Calu3 (cell line): Measurements from ENCODE around the gene FAM90A26. TPM values are rescaled to one million over a fixed set of nuclear protein-coding genes. Genes with fewer than 3 reads are reported as not detected.
"Not testable (repeated sequence)": the region's sequence is repeated elsewhere in the genome, so short reads cannot be mapped to it uniquely, and the experiment has no call there.

Experiments used
- Bru-seq: library from RNA; stranded (reverse); fragments of 400-500 nt; gene quantifications from one replicate; lab custom pipeline; 2021; lab: Mats Ljungman, UMichigan
- BruChase-seq, 2 experiments: library from RNA; stranded (reverse); fragments of 400-500 nt; gene quantifications; one replicate each; lab custom pipeline; 2021; lab: Mats Ljungman, UMichigan
- BruUV-seq: library from RNA; stranded (reverse); fragments of 400-500 nt; replicated peaks from 2 replicates; lab custom pipeline; 2021; lab: Mats Ljungman, UMichigan
- CTCF ChIA-PET: fragments of 300-600 bp; sonication (Branson Sonifier 250); formaldehyde crosslinking; loops from one replicate; lab custom pipeline; 2022; ENCODE audit warnings: antibody characterized with exemption; lab: Charles Lee
- DNase-seq: peaks from one replicate; pipeline ENCODE4 v3.0.0; 2022
- H3K27ac Mint-ChIP-seq: one replicate; pipeline ENCODE4 v1.8.0; 2022; ENCODE audit warnings: mixed read lengths; ENCODE audit not compliant: unreplicated experiment
- H3K27me3 Mint-ChIP-seq: one replicate; pipeline ENCODE4 v1.8.0; 2022; ENCODE audit warnings: mixed read lengths; ENCODE audit not compliant: unreplicated experiment
- H3K36me3 Mint-ChIP-seq: one replicate; pipeline ENCODE4 v1.8.0; 2022; ENCODE audit warnings: mild to moderate bottlenecking, moderate library complexity, mixed read lengths; ENCODE audit not compliant: insufficient read depth, unreplicated experiment
- H3K4me1 Mint-ChIP-seq: one replicate; pipeline ENCODE4 v1.8.0; 2022; ENCODE audit warnings: mild to moderate bottlenecking, low read depth, mixed read lengths; ENCODE audit not compliant: unreplicated experiment
- H3K4me3 Mint-ChIP-seq: one replicate; pipeline ENCODE4 v1.8.0; 2022; ENCODE audit warnings: mild to moderate bottlenecking, low read depth, moderate library complexity, mixed read lengths; ENCODE audit not compliant: unreplicated experiment
- H3K9me3 Mint-ChIP-seq: one replicate; pipeline ENCODE4 v1.8.0; 2022; ENCODE audit warnings: low read depth, mixed read lengths; ENCODE audit not compliant: unreplicated experiment
- intact Hi-C: fragments of 100-400 bp; cut with micrococcal nuclease; formaldehyde crosslinking; loops from one replicate; pipeline ENCODE4 v1.10.0; 2022; ENCODE audit not compliant: unreplicated experiment
- long read RNA-seq: library from polyadenylated mRNA; stranded (forward); transcript quantifications from one replicate; pipeline ENCODE4 v2.0.0, GENCODE V29; 2022
- total RNA-seq: library from RNA; stranded (reverse); gene quantifications from 2 replicates; pipeline ENCODE4 v1.2.3, GENCODE V29; 2022
- TF ChIP-seq, protein P1 (sequence below): fragments of 200-600 bp; IDR thresholded peaks from one replicate; pipeline ENCODE4 v1.8.0; 2022; ENCODE audit warnings: antibody characterized with exemption; ENCODE audit not compliant: unreplicated experiment

The FAM90A26 gene
- total RNA-seq = not detected in 2 replicates
- not detected for Bru-seq, nascent RNA
- BruChase-seq, experiment 1, labeled RNA remaining after a 6-hour chase = not detected
- BruChase-seq, experiment 2, labeled RNA remaining after a 2-hour chase = not detected
- long read RNA-seq = 0 reads

GRCh38 chr4:9169791-9170459 is at the start of gene FAM90A26:
FAM90A26 (plus strand) TSS chr4:9170409; CDS start chr4:9173173, 2,764 bp downstream.
- H3K4me3 Mint-ChIP-seq, H3K9me3 Mint-ChIP-seq, H3K4me1 Mint-ChIP-seq, H3K27me3 Mint-ChIP-seq, intact Hi-C loops, H3K36me3 Mint-ChIP-seq, BruUV-seq, CTCF ChIA-PET, H3K27ac Mint-ChIP-seq: not testable (repeated sequence)
- DNase-seq = peak; percentile 16

DNA sequence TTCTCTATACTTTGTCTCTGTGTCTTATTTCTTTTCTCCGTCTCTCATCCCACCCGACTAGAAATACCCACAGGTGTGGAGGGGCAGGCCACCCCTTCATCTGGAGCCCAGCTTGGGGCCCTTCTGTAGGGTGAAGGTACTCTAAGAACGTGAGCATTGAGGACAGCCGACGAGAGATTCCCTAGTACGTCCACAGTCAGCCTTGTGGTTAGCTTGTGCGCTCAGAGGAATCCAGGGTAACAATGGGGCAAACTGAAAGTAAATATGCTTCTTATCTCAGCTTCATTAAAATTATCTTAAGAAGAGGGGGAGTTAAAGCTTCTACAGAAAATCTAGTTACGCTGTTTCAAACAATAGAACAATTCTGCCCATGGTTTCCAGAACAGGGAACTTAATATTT is 47.5 kb upstream of the FAM90A26 start:
- H3K4me1 Mint-ChIP-seq, BruUV-seq, H3K9me3 Mint-ChIP-seq, H3K4me3 Mint-ChIP-seq, H3K36me3 Mint-ChIP-seq, H3K27ac Mint-ChIP-seq, CTCF ChIA-PET, DNase-seq: not testable (repeated sequence)
- H3K27me3 Mint-ChIP-seq = peaks cover 19% of the 10 kb centered on the region
- intact Hi-C loops = loop anchor here (5.0 kb wide), 1 partner anchor 160 kb away; no protein-coding TSS in a partner anchor

- peak; percentile 44 for DNase-seq
- BruUV-seq, H3K36me3 Mint-ChIP-seq, H3K27ac Mint-ChIP-seq, H3K4me3 Mint-ChIP-seq, CTCF ChIA-PET, H3K4me1 Mint-ChIP-seq, H3K9me3 Mint-ChIP-seq: not testable (repeated sequence)
- TF ChIP-seq, protein P1, sequence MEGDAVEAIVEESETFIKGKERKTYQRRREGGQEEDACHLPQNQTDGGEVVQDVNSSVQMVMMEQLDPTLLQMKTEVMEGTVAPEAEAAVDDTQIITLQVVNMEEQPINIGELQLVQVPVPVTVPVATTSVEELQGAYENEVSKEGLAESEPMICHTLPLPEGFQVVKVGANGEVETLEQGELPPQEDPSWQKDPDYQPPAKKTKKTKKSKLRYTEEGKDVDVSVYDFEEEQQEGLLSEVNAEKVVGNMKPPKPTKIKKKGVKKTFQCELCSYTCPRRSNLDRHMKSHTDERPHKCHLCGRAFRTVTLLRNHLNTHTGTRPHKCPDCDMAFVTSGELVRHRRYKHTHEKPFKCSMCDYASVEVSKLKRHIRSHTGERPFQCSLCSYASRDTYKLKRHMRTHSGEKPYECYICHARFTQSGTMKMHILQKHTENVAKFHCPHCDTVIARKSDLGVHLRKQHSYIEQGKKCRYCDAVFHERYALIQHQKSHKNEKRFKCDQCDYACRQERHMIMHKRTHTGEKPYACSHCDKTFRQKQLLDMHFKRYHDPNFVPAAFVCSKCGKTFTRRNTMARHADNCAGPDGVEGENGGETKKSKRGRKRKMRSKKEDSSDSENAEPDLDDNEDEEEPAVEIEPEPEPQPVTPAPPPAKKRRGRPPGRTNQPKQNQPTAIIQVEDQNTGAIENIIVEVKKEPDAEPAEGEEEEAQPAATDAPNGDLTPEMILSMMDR = peak; percentile 58
- intact Hi-C loops = loop anchor here (5.0 kb wide), 1 partner anchor 161 kb away; no protein-coding TSS in a partner anchor
- H3K27me3 Mint-ChIP-seq = peaks cover 19% of the 10 kb centered on the region
Measured at GRCh38 chr4:9123572-9124007, 46.6 kb upstream of the FAM90A26 start.

DNA sequence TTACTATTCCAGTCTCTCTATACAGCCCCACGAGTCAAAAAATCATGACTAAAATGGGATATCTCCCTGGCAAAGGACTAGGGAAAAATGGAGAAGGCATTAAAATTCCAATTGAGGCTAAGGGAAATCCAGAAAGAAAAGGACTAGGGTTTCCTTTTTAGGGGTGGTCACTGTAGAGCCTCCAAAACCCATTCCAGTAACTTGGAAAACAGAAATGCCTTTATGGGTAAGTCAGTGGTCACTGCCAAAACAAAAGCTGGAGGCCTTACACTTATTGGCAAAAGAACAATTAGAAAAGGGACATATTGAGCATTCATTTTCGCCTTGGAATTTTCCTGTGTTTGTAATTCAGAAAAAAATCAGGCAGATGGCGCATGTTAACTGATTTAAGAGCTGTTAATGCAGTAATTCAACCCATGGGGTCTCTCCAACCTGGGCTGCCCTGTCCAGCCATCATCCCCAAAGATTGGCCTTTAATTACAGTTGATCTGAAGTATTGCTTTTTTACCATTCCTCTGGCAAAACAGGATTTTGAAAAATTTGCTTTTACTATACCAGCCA is 44.5 kb upstream of the FAM90A26 start:
- BruUV-seq, H3K4me3 Mint-ChIP-seq, H3K27ac Mint-ChIP-seq, CTCF ChIA-PET, intact Hi-C loops, H3K4me1 Mint-ChIP-seq, H3K36me3 Mint-ChIP-seq, H3K9me3 Mint-ChIP-seq, DNase-seq: not testable (repeated sequence)
- peaks cover 19% of the 10 kb centered on the region for H3K27me3 Mint-ChIP-seq

DNA sequence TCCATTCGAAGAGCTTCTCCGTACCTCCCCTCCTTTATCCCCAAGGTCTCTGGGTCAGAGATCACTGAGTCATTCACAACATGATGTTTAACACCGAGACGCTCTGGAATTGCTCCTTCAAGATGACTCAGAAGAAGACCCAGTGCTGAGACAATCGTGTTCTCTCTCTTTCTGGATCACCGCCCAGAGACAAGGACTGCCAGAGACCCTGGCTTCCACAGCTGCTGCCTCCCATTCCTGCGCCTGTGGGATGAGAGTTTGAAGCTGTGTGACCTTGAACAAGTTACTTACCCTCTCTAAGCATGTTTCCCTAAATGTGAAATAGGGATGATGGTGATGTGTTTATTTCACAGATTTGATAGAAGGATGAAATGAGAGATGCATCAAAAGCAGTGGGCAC is 38.8 kb upstream of the FAM90A26 start:
- BruUV-seq, DNase-seq, H3K9me3 Mint-ChIP-seq, H3K4me3 Mint-ChIP-seq, H3K36me3 Mint-ChIP-seq, H3K27me3 Mint-ChIP-seq, H3K4me1 Mint-ChIP-seq, H3K27ac Mint-ChIP-seq, CTCF ChIA-PET, intact Hi-C loops: not testable (repeated sequence)

GRCh38 chr4:9132849-9133248 is 37.4 kb upstream of the FAM90A26 start:
- H3K27ac Mint-ChIP-seq, H3K36me3 Mint-ChIP-seq, H3K4me1 Mint-ChIP-seq, BruUV-seq, H3K9me3 Mint-ChIP-seq, DNase-seq, intact Hi-C loops, CTCF ChIA-PET, H3K27me3 Mint-ChIP-seq, H3K4me3 Mint-ChIP-seq: not testable (repeated sequence)

- CTCF ChIA-PET, H3K36me3 Mint-ChIP-seq, H3K4me3 Mint-ChIP-seq, BruUV-seq, H3K9me3 Mint-ChIP-seq, intact Hi-C loops, DNase-seq, H3K27me3 Mint-ChIP-seq, H3K4me1 Mint-ChIP-seq, H3K27ac Mint-ChIP-seq: not testable (repeated sequence)
Measured at GRCh38 chr4:9134011-9134410, 36.2 kb upstream of the FAM90A26 start.

DNA sequence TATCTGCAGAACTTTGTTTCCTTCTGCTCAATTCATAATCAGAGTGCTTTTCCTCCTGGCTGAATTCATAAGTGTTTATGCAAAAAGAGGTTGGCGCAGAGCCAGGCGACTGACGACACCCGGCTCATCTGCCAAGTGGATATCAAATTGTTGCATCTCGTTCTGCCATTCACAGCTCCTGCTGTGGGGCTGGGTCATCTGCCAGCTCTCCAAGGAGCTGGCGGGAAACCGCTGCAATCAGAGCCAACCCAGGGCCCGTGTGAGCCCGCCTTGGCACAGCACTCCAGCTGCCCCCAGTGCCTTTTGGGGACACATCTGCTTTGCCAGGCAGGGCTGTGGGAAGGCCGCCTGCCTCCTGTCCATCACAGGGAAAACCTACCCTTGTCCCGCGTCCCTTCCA is 35.7 kb upstream of the FAM90A26 start:
- CTCF ChIA-PET, intact Hi-C loops, H3K4me1 Mint-ChIP-seq, H3K4me3 Mint-ChIP-seq, BruUV-seq, H3K27ac Mint-ChIP-seq, DNase-seq, H3K9me3 Mint-ChIP-seq, H3K36me3 Mint-ChIP-seq, H3K27me3 Mint-ChIP-seq: not testable (repeated sequence)

DNA sequence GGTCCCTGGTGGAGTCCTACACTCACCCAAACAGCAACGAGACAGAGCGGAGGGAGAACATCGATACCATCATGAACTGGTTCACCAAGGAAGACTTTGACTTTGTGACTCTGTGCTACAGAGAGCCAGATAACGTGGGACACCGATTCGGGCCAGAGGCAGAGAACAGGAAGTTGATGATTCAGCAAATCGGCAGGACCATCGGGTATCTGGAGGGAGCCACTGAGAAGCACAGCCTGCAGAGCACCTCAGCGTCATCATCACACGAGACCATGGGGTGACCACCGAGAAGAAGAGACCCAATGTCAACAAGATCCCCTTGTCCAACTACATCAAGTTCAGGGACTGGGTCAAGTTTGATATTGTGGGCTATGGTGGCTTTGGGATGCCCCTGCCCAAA is 29.2 kb upstream of the FAM90A26 start:
- CTCF ChIA-PET, DNase-seq, H3K27me3 Mint-ChIP-seq, H3K4me3 Mint-ChIP-seq, H3K36me3 Mint-ChIP-seq, H3K27ac Mint-ChIP-seq, H3K9me3 Mint-ChIP-seq, intact Hi-C loops, H3K4me1 Mint-ChIP-seq, BruUV-seq: not testable (repeated sequence)
